ENCODE results near the gene DDRGK1.

Gene DDRGK1

GRCh38 chr20:3247638-3248037 lies 43.2 kb upstream of the DDRGK1 start:
- Mint-ChIP-seq H3K4me1 (peaks cover 21% of the 10 kb centered on the region), H3K27ac (no peak overlapping the region), H3K4me3 (no peak overlapping the region), H3K9me3 (no peaks in the 10 kb centered on the region), H3K27me3 (ENCODE audit: low read depth, poor library complexity) (peaks cover 88% of the 10 kb centered on the region), H3K36me3 (ENCODE audit: low read depth) (peaks cover 5% of the 10 kb centered on the region)
- no peak for TF ChIP-seq CTCF (IDR thresholded peaks at IDR 0.05)
- no peak for DNase-seq

DNA sequence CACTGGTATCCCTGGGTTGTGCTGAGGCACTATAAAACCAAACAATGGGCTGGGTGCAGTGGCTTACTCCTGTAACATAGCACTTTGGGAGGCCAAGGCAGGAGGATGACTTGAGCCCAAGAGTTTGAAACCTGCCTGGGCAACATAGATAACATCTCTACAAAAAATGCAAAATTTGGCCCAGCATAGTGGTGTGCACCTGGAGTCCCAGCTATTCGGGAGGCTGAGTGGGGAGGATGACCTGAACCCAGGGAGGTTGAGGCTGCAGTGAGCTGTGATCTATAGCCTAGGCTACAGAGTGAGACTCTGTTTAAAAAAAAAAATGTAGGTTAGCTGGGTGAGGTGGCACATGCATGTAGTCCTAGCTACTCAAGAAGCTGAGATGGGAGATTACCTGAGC lies 42.2 kb upstream of the DDRGK1 start:
- DNase-seq: no peak
- Mint-ChIP-seq H3K4me1 (peaks cover 28% of the 10 kb centered on the region), H3K27me3 (ENCODE audit: low read depth, poor library complexity) (peaks cover 94% of the 10 kb centered on the region), H3K27ac (no peak overlapping the region), H3K36me3 (ENCODE audit: low read depth) (no peaks in the 10 kb centered on the region), H3K4me3 (no peak overlapping the region), H3K9me3 (no peaks in the 10 kb centered on the region)
- TF ChIP-seq CTCF (IDR thresholded peaks at IDR 0.05): no peak

GRCh38 chr20:3245711-3246110 lies 41.2 kb upstream of the DDRGK1 start:
- peaks cover 36% of the 10 kb centered on the region for H3K4me1 Mint-ChIP-seq
- no peak overlapping the region for H3K4me3 Mint-ChIP-seq
- no peak for DNase-seq
- peaks cover 6% of the 10 kb centered on the region for H3K9me3 Mint-ChIP-seq
- H3K36me3 Mint-ChIP-seq (ENCODE audit: low read depth): no peaks in the 10 kb centered on the region
- peaks cover 98% of the 10 kb centered on the region for H3K27me3 Mint-ChIP-seq (ENCODE audit: low read depth, poor library complexity)
- no peak for TF ChIP-seq CTCF (IDR thresholded peaks at IDR 0.05)
- H3K27ac Mint-ChIP-seq: no peak overlapping the region

DNA sequence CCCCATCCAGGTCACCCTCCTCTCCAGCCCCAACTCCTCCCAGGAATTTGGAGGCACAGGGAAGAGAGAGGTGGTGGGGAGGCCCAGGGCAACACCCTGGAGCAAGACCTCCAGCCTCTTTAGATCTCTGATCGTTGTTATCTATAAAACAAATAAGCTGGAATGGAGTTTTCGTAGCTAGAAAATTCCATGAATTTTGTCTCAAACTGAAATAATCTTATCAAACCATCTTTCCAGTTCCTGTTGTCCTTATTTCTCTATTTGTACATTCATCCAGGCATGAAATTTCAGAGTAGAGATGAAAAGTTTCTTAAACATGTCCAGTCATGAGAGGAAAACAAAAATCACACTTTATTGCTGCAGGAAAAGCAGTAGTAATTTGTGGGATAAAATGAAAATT lies 40.7 kb upstream of the DDRGK1 start:
- no peak overlapping the region for H3K27ac Mint-ChIP-seq
- H3K4me1 Mint-ChIP-seq: peaks cover 35% of the 10 kb centered on the region
- H3K9me3 Mint-ChIP-seq: peaks cover 6% of the 10 kb centered on the region
- TF ChIP-seq CTCF (IDR thresholded peaks at IDR 0.05): no peak
- no peak for DNase-seq
- peaks cover 98% of the 10 kb centered on the region for H3K27me3 Mint-ChIP-seq (ENCODE audit: low read depth, poor library complexity)
- no peak overlapping the region for H3K4me3 Mint-ChIP-seq
- H3K36me3 Mint-ChIP-seq (ENCODE audit: low read depth): no peaks in the 10 kb centered on the region

DNA sequence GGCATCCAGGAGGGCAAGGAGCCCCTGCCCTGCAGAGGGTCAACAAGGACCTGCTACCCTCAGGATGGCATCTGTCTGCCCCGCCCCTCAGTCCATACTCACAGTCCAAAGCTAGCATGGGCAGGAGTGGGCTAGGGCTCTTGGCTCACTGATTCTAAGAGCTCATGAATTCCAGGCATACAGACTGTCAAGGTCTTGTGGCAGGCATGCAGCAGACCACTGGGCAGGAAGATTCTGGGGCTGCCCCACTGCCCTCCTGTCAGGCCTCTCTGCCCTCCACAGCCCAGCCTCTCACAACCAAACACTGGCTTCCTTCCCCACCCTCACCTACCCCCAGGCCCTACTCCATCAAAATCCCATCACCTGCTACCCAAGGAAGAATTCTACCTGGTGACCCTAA lies 40.1 kb upstream of the DDRGK1 start:
- no peaks in the 10 kb centered on the region for H3K36me3 Mint-ChIP-seq (ENCODE audit: low read depth)
- no peak for DNase-seq
- peaks cover 35% of the 10 kb centered on the region for H3K4me1 Mint-ChIP-seq
- H3K4me3 Mint-ChIP-seq: no peak overlapping the region
- peaks cover 98% of the 10 kb centered on the region for H3K27me3 Mint-ChIP-seq (ENCODE audit: low read depth, poor library complexity)
- H3K27ac Mint-ChIP-seq: no peak overlapping the region
- H3K9me3 Mint-ChIP-seq: peaks cover 6% of the 10 kb centered on the region
- TF ChIP-seq CTCF (IDR thresholded peaks at IDR 0.05): no peak

GRCh38 chr20:3243718-3244358 lies 39.4 kb upstream of the DDRGK1 start:
- no peak for DNase-seq
- peaks cover 36% of the 10 kb centered on the region for H3K4me1 Mint-ChIP-seq
- peaks cover 94% of the 10 kb centered on the region for H3K27me3 Mint-ChIP-seq (ENCODE audit: low read depth, poor library complexity)
- no peak for TF ChIP-seq CTCF (IDR thresholded peaks at IDR 0.05)
- H3K27ac Mint-ChIP-seq: no peak overlapping the region
- no peak overlapping the region for H3K4me3 Mint-ChIP-seq
- H3K36me3 Mint-ChIP-seq (ENCODE audit: low read depth): no peaks in the 10 kb centered on the region
- peaks cover 6% of the 10 kb centered on the region for H3K9me3 Mint-ChIP-seq

All from nephron progenitor cell (in vitro differentiated cells).